ENCODE measurements around the gene KEAP1. TPM values are rescaled to one million over a fixed set of nuclear protein-coding genes. Genes with fewer than 3 reads are reported as not detected.

KEAP1 gene
- total RNA-seq, 6 experiments from 2014 or later = 58.9 to 77.1 (median 67.2) TPM

DNA sequence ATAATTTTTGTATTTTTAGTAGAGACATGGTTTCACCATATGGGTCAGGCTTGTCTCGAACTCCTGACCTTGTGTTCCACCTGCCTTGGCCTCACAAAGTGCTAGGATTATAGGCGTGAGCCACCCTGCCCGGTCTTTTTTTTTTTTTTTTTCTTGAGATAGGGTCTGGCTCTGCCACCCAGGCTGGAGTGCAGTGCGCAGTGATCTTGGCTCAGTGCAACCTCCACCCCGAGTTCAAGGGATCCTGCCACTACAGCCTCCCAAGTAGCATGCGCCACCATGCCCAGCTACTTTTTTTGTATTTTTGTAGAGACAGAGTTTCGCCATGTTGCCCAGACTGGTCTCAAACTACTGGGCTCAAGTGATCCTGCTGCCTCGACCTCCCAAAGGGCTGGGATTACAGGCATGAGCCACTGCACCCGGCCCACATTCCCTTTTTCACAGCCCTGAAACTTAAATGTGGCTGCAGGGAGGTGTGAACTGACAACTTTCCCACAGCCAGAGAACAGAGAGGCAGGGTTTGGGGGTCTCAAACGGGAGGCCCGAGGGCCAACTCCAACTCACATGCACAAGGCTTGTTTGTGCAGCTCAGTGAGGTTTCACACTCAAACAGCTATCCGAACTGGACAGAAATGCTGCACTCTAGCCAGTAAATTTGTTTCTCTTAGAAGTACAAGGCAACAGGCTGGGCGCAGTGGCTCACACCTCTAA is 18.5 kb upstream of the KEAP1 start:
- no peak overlapping the region for H3K27ac Mint-ChIP-seq
- peaks cover 11% of the 10 kb centered on the region for H3K27me3 Mint-ChIP-seq (ENCODE audit: insufficient read depth)
- H3K4me3 Mint-ChIP-seq = no peak overlapping the region
- peaks cover 23% of the 10 kb centered on the region for H3K4me1 Mint-ChIP-seq (ENCODE audit: low read depth)
- DNase-seq = no peak
- no peaks in the 10 kb centered on the region for H3K9me3 Mint-ChIP-seq
- TF ChIP-seq CTCF (IDR thresholded peaks at IDR 0.05) = no peak
- no peaks in the 10 kb centered on the region for H3K36me3 Mint-ChIP-seq (ENCODE audit: low read depth)

GRCh38 chr19:10520652-10521318 is 17.6 kb upstream of the KEAP1 start:
- no peak for TF ChIP-seq CTCF (IDR thresholded peaks at IDR 0.05)
- no peak overlapping the region for H3K4me3 Mint-ChIP-seq
- no peak for DNase-seq
- peaks cover 11% of the 10 kb centered on the region for H3K27me3 Mint-ChIP-seq (ENCODE audit: insufficient read depth)
- no peak overlapping the region for H3K27ac Mint-ChIP-seq
- peaks cover 29% of the 10 kb centered on the region for H3K4me1 Mint-ChIP-seq (ENCODE audit: low read depth)
- no peaks in the 10 kb centered on the region for H3K9me3 Mint-ChIP-seq
- H3K36me3 Mint-ChIP-seq (ENCODE audit: low read depth) = no peaks in the 10 kb centered on the region

- Mint-ChIP-seq H3K27ac (peak overlapping the region; percentile 60; the same call in 1 of the 2 replicates), H3K4me3 (no peak overlapping the region), H3K4me1 (ENCODE audit: low read depth) (peaks cover 32% of the 10 kb centered on the region), H3K27me3 (ENCODE audit: insufficient read depth) (peaks cover 12% of the 10 kb centered on the region), H3K36me3 (ENCODE audit: low read depth) (no peaks in the 10 kb centered on the region), H3K9me3 (no peaks in the 10 kb centered on the region)
- DNase-seq = no peak
- TF ChIP-seq CTCF (IDR thresholded peaks at IDR 0.05) = no peak
Observed at GRCh38 chr19:10519421-10519820, 16.3 kb upstream of the KEAP1 start.

- no peaks in the 10 kb centered on the region for H3K36me3 Mint-ChIP-seq (ENCODE audit: low read depth)
- TF ChIP-seq CTCF (IDR thresholded peaks at IDR 0.05) = no peak
- DNase-seq = no peak
- H3K4me3 Mint-ChIP-seq = peak overlapping the region; percentile 87
- no peaks in the 10 kb centered on the region for H3K9me3 Mint-ChIP-seq
- peaks cover 32% of the 10 kb centered on the region for H3K4me1 Mint-ChIP-seq (ENCODE audit: low read depth)
- peak overlapping the region; percentile 77 for H3K27ac Mint-ChIP-seq
- peaks cover 12% of the 10 kb centered on the region for H3K27me3 Mint-ChIP-seq (ENCODE audit: insufficient read depth)
Observed at GRCh38 chr19:10518444-10519361, 15.5 kb upstream of the KEAP1 start.

DNA sequence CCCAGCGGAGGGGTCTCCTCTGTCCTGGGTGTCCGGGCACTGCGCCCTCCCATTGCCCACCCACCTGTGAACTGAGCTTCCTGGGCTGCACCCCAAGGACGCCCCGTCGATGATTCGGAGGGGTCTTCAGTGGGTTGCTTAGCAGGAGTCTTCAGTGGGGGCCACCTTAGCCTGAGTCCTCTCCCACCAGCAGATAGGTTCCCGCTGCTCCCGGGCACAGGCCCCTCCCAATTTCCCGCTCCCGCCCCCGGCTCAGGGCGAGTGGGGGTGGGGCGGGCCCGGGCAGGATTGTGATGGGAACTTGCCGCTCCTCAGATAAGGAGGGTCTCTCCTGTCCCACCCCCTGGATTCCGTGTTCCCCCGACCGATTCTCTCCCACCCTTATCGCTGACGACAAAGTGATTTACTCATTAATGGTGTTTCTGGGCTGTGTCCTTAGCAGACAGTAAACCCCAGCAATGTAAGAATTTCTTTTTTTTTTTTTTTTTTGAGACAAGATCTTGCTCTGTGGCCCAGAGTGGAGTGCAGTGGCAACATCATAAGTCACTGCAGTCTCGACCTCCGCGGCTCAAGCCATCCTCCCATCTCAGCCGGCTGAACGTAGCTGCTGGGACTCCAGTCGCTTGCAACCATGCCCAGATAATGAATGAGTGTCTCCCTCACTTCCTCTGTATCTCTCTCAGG is 14.7 kb upstream of the KEAP1 start:
- no peaks in the 10 kb centered on the region for H3K36me3 Mint-ChIP-seq (ENCODE audit: low read depth)
- TF ChIP-seq CTCF (IDR thresholded peaks at IDR 0.05) = no peak
- DNase-seq = peak; percentile 25

More for the DNA sequence above, 14.7 kb upstream of the KEAP1 start:
- Mint-ChIP-seq H3K27ac (peak overlapping the region; percentile 77), H3K27me3 (ENCODE audit: insufficient read depth) (peaks cover 6% of the 10 kb centered on the region), H3K9me3 (no peaks in the 10 kb centered on the region), H3K4me1 (ENCODE audit: low read depth) (peaks cover 32% of the 10 kb centered on the region), H3K4me3 (peak overlapping the region; percentile 87)
